ENCODE data around the gene LCP2.
A peak's percentile ranks its signal among the peaks of the same experiment; 100 is the strongest.

The LCP2 gene

DNA sequence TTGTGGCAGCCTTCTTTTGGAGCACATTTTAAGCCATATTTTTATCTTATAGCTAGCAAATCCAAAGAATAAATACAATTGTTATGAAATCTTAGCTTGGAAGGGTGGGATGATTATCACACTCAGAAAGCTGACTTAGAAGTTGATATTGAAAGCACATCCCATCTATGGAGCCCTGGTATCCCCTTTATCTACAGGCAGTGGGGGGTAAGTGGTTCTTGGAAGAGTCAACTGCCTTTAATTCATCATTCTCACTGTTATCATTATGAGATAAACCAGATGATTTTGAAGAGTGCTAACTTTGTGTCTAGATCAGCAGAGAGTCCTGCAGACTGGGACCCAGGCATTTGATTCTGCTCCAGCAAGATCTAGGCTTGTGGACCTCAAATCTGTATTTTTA is 3.0 kb downstream of the LCP2 start:
- no peak for ATAC-seq

DNA sequence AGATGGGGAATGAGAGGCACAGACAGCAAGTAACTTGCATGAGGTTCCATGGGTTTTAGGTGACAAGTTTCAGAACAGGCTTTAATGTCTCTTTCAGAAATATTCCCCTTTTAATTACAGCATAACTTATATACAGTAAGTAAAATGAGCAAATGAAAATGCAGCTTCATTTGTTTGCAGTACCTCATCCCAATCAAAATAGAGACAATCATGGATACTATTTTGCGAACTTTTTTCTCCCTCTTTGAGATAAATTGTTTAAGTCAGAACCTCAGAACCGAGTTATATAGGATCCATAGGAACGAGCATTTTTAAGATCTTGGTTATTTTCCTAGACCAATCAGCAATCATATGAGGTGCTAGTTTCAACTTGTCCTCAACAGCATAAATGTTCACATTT is 3.5 kb downstream of the LCP2 start:
- no peak for ATAC-seq

DNA sequence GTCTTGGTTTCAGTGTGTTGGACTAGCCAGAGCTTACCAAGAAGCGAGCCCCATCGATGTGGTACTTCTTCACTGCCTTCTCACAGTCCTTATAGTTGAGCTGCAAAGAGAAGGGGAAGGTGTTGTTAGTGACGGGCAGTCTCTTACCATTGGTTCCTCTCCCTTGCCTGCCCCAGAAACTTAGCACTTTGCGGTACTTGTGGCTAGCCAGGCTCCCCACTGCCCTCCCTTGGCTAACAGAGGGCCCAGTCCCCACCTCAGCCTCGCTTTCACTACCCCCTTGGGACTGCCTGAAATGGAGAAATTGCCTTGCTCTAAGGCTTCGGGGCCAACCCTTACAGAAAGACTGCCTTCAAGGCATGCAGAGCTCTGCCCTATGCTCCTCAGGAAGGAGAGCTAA is 4.3 kb downstream of the LCP2 start:
- peak; percentile 13 to 32 for ATAC-seq

DNA sequence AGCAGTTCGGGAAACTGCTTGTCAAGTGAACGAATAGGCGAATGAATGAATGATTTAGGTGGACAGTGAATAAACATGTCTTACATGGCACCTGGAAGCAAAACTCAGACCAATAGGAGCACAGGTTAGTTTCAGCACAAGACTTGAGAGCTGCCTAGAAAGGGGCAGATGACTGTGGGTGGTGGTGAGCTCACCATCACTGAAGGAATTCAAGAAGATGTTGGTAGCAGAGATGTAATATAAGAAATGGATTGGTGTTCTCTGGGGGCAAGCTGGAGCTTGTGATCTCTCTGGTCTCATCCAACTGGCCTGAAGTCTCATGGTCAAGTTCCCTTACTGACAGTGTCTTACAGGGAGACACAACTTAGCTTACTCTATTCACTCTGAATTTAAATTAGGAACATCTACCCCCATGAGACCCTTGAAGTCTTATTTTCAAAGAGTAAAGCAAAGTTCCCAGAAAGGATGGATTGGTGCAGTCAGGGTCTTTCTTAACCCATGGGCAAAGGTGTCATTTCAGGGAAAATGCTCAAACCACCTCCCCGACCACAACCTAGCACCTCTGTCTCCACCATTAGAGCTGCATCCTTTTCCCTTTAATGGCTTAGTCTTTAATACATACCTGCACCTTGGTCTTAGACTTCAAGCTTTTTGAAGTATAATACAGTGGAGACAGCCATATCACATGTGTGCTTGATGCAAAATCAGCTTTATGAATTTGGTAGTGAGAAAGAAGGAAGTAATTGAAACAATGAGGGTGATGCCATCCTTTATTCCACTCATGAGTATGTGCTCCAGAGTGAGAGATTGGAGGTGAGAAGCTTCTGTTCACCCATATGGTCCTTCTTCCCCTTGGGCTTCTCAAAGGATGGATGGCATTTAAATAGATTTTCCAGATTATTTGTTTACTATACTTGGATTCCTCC is 5.1 kb downstream of the LCP2 start:
- ATAC-seq: no peak

DNA sequence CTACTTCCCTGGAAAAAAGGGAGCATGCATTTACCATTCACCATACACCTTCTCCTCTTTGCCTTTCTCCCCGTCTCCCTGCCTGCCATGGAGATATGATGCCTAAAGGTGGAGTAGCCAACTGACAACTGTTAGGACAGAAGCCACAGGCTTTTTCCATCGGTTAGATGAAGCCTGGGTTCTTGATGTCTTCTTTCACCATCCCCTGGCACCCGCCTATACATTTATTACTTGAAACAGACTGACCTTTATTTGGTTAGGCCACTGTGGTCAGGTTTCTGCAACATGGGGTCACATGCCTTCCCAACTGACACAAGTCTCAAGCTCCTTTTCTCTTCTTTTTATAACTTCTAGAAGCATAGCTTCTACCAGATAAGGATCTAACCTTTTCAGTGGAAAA is 7.1 kb downstream of the LCP2 start:
- ATAC-seq: no peak

DNA sequence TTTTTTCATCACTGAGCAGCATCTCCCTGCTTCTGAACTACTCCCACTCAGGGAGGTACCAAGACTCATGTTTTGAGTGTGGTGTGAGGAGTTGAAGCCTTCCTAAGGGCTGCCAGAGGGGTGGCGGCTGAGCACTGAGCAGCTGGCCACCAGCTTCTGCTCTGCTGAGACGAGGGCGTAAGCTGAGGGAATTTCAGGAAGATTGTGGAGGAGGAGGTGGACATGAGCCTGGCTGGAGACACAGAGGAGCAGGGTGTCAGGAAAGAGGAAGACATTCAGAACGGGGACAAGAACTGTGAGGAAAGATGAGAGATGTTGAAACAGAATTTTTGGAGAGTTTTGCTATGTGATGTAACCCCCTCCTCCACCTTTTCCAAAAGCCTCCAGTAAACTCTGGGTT is 7.8 kb downstream of the LCP2 start:
- peak in 1 of 2 donors; percentile 33 for ATAC-seq

DNA sequence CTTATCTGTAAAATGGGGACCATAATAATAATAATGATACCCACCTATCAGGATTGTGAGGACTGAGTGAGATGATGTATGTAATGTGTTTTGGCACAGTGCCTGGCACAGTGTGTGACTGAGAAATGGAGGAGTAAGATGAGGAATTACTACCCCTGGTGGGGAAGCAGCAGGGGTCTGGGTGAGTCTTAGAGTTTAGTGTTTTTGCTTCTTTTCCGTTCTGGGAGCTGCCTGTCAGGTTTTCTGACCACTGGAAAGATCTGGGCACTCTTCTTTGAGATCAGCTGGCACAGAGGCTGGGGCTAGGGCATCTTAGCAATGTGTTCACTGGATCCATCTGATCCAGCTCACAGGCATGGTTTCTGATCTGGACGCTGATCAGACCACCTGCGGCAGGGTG is 8.5 kb downstream of the LCP2 start:
- ATAC-seq: no peak

DNA sequence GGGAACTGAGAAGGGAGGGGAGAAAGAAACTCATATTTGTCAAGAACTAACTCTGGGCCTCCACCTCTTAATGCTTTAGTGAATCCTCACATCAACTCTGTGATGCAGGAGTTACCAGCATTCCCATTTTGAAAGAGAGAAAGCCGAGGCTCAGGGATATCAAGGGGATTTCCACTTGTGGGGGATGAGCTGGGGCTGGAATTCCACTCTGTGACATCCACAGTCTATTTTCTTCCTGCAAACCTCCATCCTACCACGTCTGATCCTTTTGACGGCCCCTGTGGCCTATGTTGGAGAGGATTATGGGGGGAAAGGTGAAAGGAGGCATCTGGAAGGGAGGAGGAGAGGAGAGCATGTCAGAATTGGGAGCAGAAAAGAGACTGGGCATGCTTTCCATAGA is 9.0 kb downstream of the LCP2 start:
- ATAC-seq: no peak

DNA sequence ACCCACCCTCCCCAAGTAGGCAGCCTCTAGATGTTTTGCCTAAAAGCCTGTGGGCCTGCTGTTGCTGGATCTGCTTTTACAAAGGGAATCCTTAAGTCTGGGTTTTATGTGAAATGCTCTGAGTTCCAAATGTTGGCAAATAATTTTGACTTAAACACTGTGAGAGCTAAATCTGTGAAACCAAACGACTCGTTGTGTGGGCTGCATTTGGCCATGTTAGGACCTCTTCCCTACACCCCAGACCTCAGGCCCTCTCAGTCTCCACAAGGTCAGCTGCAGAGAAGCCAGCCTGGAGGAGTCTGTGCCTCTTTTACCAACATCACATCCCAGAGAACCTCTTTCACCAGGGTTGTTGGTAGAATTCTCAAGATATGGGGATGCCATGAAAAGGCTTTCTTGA is 9.4 kb downstream of the LCP2 start:
- no peak for ATAC-seq

DNA sequence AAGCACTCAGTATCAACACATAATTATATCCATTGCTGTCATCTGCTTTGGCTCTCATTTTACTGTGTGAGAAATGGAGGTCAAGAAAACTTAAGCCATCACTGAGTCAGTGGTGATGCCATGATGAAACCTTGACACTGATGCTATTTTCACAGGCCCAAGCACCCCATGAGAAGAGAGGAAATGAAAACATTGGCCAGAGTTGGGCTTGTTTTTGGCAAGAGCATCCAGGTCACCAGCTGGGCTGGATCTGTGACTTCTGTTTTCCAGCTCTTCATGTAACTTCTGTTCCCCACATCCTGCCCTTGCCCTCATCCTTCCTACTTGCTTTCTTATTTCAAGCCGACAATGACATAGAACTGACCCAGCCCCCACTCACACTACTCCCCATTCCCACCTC is 10.0 kb downstream of the LCP2 start:
- peak in 1 of 2 donors; percentile 31 for ATAC-seq

DNA sequence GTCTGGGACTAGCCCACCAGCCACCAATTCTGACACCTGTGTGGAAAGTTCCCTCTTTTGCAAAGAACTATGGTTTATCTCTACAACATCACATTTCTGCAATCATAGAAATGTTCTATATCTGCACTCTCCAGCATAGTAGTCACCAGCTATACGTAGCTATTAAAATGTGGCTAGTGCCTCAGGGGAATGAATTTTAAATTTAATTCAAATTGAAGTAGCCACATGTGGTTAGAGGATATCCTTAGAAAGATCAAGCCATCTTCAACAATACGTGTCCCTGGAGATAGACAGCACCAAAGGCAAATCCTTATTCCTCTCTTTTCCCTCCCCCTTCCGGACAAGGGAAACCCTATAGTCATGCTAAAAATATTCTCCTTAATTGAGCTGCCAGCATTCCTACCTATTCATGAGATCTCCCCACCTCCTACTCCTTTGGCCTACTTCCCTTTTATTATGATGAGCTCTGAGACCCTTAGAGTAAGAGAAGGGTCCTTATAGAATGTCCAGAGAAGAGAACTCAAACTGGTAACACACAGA is 11.1 kb downstream of the LCP2 start:
- no peak for ATAC-seq

DNA sequence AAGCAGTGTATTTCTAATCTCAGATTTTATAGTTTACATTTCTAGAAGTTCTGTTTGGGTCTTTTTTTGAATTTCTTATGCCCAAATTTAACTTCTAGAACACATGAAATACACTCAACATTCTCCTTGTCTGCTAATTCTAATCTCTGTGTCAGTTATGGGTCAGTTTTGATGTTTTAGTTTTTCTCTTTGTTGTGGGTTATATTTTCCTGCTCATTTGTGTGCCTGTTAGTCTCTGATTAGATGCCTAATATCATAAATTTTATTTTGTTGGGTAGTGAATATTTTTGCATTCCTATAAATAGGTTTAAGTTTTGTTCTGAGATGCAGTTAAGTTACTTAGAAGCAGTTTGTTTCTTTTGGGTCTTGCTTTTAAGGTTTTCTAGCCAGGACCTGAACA is 12.4 kb downstream of the LCP2 start:
- ATAC-seq: no peak

DNA sequence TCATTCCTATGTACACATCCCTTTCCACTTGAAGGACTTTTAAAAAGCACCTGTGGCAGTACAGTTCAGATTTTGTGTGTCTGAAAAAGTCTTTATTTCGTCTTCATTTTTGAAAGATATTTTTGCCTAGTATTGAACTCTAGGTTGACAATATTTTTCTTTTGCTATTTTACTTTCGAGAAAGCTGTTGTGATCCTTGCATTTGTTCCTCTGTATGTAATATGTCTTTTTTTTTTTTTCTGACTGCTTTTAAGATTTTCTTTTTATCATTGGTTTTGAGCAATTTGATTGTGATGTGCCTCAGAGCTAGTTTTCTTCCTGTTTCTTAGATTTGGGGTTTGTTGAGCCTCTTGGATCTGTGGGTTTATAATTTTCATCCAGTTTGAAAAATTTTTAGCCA is 13.3 kb downstream of the LCP2 start:
- no peak for ATAC-seq

DNA sequence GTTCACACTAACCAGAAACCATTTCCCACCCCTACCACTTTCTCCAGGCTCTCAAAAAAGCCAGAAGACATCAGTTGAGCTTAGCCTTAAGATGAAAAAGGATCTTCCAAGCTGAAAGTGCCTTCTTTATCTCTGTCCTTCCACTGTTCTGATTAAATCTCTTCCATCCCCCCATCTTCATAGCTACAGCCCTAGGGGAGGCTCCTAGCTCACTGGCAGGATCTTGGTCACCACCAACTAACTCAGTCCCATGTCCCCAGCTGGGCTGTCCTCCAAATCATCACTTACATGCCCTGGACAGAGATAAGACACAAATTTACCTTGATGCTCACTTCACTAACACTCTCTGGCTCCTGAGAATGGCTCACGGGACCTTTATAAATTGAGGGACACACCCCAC is 14.3 kb downstream of the LCP2 start:
- no peak for ATAC-seq

DNA sequence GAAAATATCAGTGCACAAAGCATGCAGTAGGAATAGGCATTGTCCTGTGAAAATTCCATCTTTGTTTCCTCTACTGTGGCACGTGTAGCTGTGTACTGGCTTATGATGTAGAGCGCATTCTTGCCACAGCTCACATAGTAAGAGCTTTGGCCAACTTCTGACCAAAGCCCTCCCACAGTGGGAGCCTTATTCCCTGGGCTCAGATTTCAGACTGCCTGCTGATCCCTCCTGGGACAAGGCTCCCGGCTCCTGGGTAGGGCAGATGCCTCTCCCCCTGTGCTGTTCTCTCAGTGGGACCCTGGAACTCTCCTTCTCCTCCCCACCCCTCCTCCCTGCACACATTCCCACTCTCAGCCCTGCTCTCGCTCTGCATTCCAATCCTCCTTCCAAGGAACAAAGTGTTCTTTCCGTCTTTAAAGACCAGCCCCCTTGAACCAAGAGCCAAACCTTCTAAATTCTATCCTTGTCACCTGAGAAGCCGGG is 17.5 kb downstream of the LCP2 start:
- no peak for ATAC-seq

DNA sequence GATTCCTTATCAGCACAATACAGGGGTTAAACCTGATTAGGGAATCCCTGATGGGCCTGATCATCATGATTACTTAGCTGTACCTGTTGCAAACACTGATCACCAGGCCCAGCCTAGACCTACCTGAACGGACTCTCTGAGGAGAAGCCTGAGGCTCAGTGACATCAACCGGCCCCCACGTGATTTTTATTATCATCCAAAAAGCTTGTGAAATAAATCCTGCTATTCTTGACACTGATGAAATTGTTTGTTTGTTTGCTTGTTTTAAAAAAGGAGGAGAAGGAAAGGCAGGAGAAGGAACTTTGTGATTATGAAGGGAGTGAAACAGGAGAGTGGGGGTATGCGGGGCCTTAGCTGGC is 18.1 kb downstream of the LCP2 start:
- ATAC-seq: no peak

DNA sequence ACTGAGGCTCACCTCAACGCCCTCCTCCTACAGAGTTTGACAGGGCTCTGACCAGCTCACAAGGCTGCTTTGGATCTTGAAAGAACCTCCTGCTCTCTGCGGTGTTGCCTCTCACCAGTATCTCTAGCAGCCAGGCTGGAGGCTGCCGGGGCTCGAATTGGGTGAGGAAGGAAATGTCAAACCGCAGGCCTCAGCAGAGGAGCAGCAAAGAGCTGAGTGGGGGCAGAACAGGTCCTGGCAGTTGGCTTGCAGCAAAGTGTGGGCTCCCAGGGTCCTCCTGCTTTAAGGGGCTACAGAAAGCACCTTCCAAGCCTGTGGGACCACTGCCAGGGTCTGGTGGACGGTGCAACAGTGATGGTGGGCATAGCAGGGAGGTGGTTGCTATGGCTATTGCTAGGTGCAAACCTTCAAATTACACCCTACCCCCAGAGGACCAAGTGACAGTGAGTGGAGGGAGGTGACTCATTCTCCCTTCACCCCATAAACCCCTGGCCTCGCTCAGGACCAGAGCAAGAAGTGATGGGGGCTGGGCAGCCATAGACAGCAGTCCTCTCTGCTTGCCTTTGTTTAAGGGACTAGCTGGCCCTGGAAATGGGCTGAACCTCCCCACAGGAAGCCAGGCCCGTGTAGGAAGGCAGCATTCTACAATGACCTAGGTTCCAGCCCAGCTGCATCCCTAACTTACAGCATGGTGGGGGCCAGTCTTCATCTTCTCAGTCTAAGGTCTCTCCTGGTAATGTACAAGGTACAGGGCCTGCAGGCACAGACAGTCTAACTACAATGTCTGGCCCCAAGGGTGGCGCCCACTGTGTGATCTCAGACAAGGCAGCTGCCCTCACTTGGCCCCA is 18.7 kb downstream of the LCP2 start:
- peak; percentile 86 to 89 for ATAC-seq

DNA sequence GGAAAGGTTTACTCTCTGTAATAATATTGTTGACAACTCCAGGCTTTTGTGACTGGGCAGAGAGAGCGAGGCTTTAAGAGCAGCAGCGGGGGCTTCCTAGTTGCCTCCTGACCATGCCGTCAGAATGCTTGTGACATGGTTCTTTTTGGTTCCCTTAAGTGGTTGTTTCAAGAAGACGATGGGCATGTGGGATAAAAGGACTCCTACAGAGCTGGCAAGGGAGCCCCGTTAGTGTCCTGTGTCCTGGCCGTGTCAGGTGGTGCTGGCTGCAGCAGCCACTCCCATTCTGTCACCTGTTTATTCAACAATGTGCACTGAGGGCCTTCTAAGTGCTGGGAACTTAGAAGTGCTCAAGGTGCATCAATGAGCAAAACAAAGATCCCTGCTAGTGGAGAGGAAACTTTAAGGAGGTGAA is 19.7 kb downstream of the LCP2 start:
- no peak for ATAC-seq

DNA sequence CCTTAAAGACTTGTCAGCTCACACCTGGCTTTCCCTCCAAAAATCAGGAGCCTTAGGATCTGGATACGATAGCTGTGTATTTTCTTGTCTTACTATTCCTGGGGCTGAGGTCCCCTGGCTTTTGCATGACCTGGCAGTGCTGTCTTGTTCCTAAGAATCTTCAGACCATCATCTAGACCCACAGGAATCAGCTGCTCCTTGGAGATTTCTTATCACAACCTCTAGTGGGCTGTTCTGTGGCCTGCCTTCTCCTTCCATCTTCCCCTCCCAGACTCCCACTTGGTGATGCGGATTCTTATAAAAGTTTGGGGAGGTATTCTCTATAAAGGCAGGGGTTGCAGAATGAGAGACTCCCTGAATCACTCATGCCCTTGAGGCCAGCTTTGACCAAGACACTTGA is 21.4 kb downstream of the LCP2 start:
- no peak for ATAC-seq

DNA sequence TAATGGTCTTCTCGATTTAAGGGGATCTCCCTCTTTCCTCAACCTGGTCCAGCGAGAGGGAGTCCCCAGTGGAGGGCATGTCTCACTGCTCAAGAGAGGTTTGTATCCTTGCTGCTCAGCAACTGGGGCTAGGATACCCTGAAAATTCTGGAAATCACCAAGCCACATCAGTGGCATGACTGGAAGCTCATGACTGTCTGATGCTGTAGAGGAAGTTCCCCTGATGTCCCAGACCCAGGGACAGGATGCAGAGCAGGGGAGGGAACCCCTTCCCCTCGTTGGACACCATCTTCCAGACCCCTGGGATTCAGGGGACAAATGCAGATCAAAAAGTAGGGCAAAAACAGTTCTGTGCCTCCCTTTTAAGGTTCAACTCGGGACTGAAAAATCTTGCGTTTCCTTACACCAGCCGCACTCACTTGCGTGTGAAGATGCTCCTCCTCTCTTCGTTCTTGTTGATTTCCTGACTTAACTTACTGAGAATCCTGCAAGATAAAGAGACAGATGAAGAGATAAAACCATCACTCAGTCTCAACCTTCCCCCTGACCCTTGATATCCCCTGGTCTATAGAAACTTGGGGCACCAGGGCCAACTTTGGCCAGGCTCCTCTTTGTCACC is 22.1 kb downstream of the LCP2 start:
- no peak for ATAC-seq

DNA sequence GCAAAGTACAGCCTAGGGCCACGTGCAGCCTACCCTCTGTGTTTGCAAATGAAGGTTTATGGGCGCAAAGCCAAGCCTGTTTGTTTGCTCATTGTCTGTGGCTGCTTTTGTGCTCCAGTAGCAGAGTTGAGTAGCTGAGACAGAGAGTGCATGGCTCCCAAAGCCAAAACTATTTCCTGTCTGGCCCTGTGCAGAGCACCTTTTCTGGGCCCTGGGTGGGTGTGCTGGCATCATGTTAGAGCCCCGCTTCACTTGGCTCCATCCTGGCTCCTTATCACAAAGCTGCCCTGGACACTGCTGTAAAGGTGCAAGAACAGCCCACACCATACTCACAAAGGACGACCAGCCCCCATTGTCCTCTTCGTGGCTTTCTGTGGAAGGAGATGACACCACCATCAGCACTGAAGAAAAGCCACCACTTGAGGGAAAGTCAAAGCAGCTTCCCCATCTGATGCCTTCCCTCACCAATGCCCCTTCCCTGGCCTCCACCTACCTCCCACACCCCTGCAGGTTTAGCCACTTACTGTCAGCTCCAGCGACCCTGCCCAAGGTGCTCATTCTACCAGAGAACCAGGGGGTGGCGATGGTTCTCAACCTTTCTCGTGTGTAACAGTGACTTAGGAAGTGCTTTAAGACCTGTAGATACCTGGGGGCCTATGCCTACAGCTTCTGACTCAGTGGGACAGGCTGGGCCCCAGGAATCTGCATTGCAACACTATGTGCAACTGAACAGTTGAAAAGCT is 23.4 kb downstream of the LCP2 start:
- ATAC-seq: peak in 1 of 2 donors; percentile 2

DNA sequence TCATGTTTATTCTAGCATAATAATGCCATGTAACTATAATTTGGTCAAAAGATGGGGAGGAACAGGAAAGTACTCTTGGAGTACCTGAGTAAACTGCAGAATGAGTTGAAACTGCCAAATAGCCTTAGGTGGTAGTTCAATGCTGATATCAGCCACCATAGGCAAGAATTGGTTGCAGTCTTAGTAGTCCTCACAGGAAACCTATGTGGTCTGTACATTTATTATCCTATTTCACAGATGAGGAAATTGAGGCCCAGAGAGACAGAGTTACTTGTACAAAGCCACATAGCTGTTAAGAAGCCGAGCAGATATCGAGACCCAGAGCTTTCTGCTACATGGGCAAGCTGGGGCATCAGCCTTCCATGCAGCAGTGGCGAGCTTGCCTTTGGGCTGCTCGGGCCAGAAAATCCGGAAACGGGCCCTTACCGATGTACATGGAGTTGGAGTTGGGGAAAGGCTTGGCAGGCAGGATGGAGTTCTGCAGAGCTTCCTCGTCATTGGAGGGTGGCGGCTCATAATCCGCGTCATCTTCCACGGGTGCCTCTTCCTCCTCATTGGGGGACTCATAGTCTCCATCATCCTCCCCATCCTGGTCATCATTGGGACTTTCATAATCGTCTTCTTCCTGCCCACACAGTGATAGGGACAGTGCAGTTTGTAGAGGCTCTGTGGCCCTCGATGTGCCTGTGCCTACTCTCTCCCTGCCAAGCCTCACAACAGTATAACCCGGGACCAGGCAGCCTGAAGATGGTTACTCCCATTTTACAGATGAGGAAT is 27.1 kb downstream of the LCP2 start:
- ATAC-seq: no peak

Data from activated CD4-positive, CD25-positive, alpha-beta regulatory T cell treated with anti-CD3 and anti-CD28 coated beads, Interleukin-2, amount 50 U/mL, for 24 hours (primary cell).